ENCODE measurements around the gene NLN.
"Not testable (repeated sequence)": the region's sequence is repeated elsewhere in the genome, so short reads cannot be mapped to it uniquely, and the experiment has no call there.

Gene NLN

DNA sequence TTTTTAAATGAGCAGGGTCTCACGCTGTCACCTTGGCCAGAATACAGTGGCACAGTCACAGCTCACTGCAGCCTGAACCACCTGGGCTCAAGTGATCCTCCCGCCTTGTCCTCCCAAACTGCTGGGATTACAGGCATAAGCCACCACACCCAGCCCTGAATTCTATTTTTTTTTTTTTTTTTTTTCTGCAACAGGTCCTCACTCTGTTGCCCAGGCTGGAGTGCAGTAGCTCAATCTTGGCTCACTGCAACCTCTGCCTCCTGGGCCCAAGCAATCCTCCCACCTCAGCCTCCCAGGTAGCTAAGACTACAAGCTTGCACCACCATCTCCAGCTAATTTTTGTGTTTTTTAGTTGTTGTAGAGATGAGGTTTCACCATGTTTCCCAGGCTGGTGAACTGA, 51.0 kb downstream of the NLN start:
- not testable (repeated sequence) for DNase-seq (ENCODE audit: low read depth)

DNA sequence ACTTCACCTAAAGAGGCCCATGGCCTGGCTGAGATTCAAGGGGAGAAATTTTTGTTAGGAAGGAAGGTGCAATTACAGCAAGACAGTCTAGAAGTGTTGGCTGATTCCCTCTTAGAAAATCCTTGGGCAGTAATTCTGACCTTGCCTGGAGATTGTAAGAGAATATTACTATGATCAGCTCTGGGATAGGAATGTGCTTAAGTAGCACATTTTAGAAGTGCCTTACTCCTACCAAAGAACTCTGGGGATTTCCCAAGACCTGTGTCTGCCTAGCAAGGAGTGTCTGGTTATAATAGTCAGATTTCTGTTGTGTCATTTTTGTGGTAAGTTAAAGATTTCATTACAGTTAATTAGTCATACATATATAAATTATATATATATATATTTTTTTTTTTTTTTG, 52.3 kb downstream of the NLN start:
- no peak for DNase-seq (ENCODE audit: low read depth)

DNA sequence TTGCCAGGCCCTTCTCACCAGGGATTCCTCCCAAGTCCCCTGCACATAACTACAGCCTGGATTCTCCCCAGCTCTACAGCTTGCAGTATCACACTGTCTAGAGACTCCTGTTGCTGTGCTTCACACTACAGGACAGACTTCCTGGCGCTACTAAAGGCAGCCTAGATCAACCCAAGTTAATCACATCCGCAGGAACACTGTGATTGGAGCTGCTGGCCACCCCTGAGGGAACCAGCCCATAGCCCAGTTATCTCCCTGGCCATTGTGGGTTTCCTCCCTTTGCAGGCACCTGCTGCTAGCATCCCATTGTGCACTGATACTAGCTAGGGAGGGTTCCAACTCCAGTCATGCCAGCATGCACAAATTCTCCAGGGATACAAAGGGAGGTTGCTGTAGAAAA, 53.5 kb downstream of the NLN start:
- no peak for DNase-seq (ENCODE audit: low read depth)

DNA sequence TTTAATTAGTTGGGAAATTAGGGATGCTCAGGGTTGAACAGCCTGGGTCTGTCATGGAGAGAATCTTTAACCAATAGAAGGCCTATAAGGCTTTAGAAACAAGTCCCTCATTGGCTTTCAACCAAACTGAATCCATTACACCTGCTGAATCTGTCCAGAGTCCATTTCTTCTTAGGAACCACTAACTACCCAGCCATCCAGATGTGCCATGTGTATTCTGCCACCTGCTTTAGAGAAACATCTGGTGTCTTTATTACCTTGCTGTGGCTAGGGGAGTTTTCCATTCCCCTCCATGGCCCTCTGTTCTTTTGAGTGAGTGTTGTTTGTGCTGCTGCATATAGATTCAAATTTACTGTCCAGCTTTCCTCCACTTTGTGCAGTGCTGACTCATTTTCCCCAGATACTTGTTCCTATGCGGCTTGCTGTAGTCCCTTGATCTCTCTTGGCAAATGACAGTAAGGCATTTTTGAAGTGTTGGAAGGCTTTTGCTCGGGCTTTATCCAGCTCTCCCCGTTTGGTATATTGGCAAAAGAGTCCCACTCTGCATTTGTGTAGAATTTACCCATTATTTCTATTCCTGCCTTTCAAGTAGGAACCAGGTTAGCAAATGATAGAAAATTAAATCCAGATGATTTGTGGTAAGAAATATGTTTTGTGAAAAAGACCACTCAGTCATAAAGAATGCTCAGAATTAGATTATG, 54.6 kb downstream of the NLN start:
- no peak for DNase-seq (ENCODE audit: low read depth)

DNA sequence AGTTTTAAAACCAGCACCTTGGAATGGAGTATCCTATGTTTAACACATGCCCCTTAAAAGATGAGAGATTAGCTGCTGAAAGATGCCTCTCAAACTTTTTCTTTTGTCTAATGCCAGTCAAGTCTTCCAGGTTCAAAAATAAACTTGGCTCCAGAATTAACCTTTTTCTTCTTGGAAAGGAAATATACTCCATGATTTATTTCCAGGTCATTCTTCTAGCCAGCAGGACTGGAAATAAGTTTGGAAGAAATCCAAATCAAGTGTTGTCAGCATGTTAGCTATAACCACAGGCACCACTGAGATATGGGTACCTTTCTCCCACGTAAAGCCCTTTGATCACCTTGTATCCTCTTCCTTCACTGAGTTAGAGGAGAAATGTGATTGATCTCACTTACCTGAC, 56.1 kb downstream of the NLN start:
- no peak for DNase-seq (ENCODE audit: low read depth)

DNA sequence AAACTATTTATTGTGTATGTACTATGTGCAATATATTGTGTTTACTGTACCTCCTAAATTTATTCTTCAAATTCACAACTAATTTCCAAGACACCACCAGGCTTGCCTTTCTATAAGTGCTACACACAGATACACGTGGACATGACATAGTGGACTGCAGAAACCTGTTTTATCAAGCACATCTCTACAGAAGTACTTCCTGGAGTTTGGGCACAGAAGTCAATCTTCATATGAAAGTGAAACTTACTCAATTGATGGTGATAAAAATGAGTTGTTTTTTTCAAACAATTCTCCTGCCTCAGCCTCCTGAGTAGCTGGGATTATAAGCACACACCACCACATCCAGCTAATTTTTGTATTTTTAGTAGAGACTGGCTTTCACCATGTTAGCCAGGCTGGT, 57.6 kb downstream of the NLN start:
- DNase-seq (ENCODE audit: low read depth): no peak

DNA sequence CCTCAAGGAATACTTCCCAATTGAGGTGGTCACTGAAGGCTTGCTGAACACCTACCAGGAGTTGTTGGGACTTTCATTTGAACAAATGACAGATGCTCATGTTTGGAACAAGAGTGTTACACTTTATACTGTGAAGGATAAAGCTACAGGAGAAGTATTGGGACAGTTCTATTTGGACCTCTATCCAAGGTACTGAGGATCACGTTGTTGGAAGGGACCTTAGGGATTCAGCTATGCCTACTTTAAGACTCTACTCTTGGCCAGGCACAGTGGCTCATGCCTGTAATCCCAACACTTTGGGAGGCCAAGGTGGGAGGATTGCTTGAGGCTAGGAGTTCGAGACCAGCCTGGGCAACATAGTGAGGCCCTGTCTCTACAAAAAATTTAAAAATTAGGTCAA, 66.3 kb downstream of the NLN start:
- not testable (repeated sequence) for DNase-seq (ENCODE audit: low read depth)

DNA sequence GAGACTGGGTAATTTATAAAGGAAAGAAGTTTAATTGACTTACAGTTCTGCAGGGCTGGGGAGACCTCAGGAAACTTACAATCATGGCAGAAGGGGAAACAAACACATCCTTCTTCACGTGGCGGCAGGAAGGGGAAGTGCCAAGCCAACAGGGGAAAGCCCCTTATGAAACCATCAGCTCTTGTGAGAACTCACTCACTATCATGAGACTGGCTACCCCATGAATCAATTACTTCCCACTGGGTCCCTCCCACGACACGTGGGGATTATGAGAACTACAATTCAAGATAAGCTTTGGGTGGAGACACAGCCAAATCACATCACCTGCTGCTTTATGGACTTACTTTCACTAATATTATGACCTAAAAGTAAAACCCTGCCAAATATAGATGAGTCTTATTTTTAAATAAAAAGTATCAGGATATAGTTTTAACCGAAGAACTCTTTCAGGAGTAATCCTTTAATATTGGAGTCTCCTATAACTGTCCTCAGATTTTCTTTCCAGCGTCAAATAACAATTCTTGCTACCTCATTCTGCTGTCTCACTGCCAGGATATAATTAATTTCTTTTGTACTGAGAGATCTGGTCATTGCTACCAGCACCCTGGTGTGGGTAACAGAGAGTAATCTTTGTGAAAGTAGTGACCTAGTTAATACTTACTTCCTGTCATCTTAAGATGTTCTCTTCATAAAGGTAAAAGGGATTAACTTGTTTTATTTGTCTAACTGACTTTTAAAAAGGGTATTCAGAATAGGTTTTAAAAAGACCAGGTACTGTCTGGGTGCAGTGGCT, 68.6 kb downstream of the NLN start:
- DNase-seq (ENCODE audit: low read depth): peak; percentile 27

DNA sequence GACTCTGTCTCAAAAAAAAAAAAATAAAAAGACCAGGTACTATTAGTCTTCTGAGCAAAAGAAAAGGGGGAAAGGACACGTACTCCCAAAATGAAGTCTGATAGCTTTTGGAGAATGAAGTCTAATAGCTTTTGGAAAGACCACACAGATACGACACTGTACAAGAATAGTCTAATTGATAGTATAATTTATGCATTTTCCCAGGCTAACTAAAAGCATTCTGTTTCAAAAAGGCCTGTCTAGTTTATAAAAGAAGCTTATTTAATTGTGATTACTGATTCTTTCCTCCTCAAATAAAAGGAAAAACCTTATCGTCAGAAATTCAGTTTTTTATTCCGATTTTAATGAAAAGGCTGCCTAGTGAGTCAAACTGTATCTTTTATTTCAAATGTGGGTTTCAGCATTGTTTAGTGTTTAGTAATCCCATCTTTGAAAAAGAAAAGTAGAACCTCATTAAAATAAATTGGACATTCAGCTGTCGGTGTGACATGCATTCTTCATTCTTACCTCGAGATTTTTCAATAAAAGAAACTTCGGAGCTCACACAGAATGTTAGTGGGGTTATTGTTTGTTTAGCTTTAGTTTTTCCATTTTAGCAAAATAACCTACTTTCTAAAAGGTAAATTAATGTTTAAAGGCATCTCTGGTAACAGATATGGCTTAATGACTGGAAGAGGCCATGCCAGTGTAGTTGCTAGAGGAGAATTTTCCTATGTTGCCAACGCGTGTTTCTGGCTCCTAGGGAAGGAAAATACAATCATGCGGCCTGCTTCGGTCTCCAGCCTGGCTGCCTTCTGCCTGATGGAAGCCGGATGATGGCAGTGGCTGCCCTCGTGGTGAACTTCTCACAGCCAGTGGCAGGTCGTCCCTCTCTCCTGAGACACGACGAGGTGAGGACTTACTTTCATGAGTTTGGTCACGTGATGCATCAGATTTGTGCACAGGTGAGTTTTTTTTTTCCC, 70.0 kb downstream of the NLN start:
- DNase-seq (ENCODE audit: low read depth): no peak

DNA sequence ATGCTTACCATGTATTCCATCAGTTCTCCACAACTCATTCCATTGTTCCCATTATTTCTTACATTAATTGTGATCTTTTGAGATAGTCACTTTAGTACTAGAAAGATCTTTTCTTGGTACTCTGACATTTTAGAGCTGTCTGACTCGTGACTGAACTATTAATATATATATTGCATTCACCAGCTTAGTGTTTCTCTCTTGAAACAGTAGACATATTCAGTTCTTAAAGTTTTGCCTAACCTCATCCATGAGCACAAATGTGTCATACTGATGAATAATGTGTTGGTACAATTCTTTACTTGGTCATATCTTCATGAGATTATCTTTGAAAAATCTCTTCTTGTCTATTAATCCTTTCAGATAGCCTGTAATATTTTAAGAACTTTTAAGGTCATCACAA, 74.3 kb downstream of the NLN start:
- no peak for DNase-seq (ENCODE audit: low read depth)

DNA sequence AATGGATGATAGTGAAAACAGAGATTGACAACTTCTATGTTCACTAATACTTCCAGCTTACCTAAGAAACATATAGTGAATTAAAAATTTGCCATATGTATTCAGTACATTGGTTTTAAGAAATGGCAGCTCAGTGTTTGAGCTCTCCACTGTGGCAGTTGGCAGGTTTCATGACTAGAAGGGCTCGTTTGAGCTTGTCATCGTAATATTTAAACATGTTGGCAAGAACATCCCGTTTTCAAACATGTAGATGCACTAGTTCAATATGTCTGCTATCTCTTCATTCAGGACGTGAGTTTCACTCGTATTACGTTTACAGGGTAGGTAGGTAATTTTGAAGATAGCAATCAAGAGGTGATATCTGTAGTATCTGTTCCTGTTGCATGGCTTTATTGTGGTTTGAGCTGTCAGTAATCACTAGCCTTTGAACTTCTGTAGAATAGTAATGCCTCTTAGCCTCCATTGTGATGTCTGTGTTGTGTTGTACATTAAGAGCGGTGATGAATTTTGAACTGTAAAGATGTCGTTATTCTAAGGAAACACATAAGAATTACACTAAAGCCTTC, 74.8 kb downstream of the NLN start:
- no peak for DNase-seq (ENCODE audit: low read depth)

DNA sequence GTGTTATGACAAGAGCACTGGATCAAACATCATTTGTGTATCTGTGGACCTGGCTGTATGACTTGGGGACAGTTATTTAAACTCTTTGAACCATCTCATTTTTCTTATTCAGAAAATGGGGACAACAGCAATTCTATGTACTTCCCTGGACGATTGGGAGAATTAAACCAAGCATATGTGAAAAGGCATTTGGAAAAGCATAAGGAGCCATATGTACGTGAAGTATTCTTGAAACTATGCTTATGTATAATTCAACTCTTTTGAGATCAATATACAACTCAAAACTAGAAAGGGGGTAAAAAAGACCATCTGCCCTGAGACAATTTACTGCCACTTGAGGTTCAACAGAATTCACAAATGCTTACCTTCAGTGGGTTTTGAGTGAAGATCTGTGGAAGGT, 75.5 kb downstream of the NLN start:
- no peak for DNase-seq (ENCODE audit: low read depth)

DNA sequence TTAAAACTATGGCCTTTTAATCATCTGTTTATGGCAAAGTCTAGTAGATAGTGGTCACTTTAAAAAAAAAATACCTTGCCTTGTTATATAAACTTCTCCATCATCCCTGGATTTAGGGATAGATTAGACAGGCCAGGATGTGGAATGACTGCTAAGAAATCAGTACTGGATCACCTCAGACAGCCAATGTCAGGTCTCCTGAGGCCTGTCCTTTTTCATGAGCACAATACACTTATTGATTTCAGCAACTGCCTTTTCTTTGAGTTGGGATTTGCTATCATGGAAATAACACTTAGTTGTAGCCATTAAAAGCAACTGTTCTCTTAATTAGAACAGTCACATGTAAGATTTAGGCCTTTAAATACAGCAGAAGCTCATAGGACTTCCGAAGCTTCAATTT, 77.9 kb downstream of the NLN start:
- DNase-seq (ENCODE audit: low read depth): no peak

DNA sequence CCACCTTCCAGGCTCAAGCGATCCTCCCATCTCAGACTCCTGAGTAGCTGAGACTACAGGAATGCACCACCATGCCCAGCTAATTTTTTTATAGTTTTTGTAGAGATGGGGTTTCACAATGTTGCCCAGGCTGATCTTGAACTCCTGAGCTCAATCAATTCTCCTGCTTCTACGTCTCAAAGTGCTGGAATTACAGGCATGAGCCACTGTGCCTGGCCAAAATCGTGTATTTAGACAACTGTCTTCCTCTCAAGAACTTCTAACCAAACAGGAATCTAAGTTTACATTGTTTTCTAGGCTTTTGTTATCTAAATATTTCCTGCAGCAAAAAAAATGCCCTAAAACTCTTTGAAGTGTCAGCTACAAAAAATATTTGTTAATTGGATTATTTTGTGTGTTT, 78.8 kb downstream of the NLN start:
- DNase-seq (ENCODE audit: low read depth): no peak

DNA sequence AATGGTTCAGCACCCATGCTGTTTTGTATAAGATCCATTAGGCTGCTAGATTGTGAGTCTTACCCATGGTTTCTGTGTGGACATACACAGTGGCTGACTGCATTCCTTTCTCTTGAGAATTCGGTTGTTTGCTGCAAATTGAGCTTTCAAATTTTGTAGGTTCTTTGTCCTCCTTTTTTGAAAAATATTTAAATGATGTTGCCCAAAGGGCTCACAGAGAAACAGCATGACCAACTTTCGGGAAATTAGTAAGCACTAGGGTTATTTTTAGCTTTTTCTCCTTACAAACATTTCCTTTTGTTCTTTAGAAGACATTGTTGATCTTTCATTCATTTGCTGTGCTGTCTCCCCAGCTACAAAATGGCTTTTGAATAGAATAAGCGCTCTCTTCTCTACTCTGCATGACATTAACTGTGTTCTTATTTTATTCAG, 79.4 kb downstream of the NLN start:
- no peak for DNase-seq (ENCODE audit: low read depth)

DNA sequence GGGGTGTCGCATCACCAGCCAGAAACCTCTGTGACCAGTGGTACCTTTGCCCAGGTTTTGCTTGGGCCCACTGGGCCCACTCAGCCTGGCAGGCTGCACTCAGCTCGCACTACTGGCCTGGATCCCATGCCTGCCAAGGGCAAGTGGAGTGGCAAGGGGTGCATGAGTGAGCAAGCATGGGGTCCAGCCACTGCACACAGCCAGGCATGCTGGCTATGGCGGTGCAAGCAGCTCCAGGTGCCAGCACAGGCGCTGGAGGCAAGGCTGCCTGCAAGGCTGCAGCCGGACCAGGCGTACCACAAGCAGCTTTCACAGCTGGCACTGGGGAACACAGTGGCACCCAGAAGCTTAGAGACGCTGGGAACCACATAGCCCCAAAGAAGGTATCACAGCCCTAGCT, 80.1 kb downstream of the NLN start:
- no peak for DNase-seq (ENCODE audit: low read depth)

DNA sequence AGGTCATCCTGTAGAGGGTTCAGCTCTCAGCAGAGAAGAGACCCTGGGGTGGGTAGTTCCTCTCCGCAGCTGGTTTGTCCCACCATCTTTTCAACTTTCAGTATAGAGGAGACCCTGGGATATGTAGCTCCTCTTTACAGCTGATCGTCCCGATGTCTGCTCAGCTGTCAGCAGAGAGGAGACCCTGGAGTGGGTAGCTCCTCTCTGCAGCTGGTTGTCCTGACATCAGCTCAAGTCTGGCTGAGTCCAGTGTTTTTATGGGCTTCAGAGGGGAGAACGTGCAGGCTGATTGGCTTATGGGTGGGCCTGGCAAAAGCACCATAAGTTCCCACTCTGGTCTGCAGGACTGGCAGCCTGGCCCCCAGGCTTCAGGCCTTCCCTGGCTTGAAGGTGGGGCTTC, 80.8 kb downstream of the NLN start:
- DNase-seq (ENCODE audit: low read depth): no peak

DNA sequence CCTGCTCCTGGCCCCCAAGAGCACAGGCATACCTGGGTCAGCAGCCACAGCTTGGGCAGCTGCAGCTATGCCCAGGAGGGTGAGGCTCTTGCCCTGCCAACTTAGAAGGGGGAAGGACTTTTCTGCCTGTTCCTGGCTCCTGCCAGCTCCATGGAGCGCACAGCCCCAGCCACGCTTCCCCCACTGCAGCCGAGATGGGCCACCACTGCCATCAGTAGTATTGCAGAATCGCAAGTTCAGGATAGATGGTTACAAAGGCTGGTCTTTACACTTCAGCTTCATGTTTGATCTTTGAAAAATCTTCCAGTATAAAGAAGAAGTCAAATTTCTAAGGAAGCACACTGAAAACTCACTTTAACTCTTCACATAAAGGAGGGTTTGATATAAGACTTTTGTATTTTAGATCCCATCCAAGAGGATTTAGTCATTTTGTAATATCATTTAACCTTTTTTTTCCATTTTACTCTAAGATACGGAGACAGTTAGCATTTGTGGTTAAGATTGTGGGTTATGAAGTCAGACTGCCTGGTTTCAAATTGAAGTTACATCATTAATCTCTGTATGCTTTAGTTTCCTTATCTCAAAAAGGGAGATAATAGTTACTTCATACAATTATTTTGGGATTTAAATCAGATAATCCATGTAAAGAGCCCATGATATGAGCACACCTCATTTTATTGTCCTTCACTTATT, 81.8 kb downstream of the NLN start:
- no peak for DNase-seq (ENCODE audit: low read depth)

DNA sequence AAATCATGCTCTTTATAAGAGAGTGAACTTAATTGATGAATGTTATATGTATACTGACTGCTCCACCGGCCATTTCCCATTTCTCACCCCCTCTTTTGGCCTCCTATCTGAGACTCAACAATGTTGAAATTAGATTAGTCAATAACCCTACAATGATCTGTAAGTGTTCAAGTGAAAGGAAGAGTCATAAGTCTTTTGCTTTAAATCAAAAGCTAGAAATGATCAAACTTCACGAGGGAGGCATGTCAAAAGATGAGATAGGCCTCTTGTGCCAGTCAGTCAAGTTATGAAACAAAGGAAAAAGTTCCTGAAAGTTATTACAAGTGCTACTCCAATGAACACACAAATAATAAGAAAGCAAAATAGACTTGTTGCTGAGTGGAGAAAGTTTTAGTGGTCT, 83.1 kb downstream of the NLN start:
- DNase-seq (ENCODE audit: low read depth): no peak

DNA sequence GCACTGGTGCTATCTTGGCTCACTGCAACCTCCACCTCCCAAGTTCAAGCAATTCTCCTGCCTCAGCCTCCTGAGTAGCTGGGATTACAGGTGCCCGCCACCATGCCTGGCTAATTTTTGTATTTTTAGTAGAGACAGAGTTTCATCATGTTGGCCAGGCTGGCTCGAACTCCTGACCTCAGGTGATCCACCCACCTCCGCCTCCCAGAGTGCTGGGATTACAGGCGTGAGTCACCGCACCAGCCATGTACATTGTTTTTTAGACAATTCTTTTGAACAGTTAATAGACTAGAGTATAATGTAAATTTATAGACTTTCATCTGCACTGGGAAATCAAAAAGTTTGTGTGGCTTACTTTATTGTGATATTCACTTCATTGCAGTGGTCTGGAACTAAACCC, 85.5 kb downstream of the NLN start:
- DNase-seq (ENCODE audit: low read depth): not testable (repeated sequence)

DNA sequence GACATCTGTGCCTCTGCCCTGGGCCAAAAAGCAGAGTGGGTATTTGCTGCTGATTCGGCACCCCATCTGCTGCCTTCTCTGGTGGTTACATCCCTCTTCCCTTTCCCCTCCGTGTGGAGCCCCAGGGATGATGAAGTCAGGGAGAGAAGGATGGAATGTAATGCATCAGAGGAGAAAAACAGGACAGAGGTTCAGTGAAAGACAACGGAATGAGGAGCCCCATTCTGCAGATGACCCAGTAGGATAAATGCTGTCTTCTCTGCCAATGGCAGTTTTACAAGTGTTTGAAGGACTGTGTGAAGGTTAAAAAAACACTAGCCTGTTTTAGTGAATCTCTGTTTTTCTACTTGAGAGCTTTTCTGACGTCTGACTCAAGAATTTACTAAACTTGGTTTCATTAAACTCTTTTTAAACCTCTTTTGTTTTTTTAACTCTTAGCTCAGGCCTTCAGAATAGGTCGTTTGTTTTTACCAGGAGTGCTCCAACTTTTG, 86.3 kb downstream of the NLN start:
- no peak for DNase-seq (ENCODE audit: low read depth)

DNA sequence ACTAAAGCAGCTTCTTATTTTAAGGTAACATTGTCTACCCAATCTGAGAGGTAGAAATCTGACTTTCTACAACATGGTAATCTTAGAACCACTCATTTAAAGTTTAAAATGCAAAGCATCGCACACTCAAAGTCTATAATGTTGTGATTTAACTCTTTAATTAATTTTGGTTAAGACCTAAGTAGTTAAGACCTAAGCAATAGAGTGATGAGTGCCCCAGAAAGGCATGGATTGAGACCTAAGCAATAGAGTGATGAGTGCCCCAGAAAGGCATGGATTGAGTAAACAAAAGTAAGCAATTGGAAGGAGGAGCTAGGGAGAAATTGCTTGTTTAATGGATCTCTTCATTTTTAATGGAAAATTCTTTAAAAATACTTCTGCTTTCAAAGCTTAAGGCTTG, 86.8 kb downstream of the NLN start:
- DNase-seq (ENCODE audit: low read depth): no peak

Measured in stimulated activated CD4-positive, alpha-beta T cell treated with anti-CD3 and anti-CD28 coated beads, Interleukin-2, amount 100 ng/mL, for 4 hours (primary cell).